ENCODE results near the gene PLLP. TPM values are rescaled to one million over a fixed set of nuclear protein-coding genes. Genes with fewer than 3 reads are reported as not detected.

The PLLP gene
- total and polyA plus RNA-seq, 9 of the 15 experiments (the other 6 are each of a cell fraction or from before 2014, with no cell fraction given), result 0.09 to 0.96 (median 0.27) TPM

- peak; percentile 83; the same call in 1 of the 2 replicates for TF ChIP-seq ZNF263 (CRISPR knock-in tag; IDR thresholded peaks at IDR 0.05; ENCODE audit: borderline replicate concordance)
- TF ChIP-seq NR2C1 (IDR thresholded peaks at IDR 0.05), result no peak
- no peak for TF ChIP-seq NR2C1 (tag; IDR thresholded peaks at IDR 0.05)
- TF ChIP-seq CEBPG (CRISPR knock-in tag; IDR thresholded peaks at IDR 0.05), result no peak; the same call in 1 of the 2 replicates
- TF ChIP-seq CEBPG (tag; conservative IDR thresholded peaks at IDR 0.05 in 1 of 2, IDR thresholded peaks at IDR 0.05 in 1 of 2), result no peak
- no peak for TF ChIP-seq ATF2 (CRISPR knock-in tag; IDR thresholded peaks at IDR 0.05)
- TF ChIP-seq POLR2B (IDR thresholded peaks at IDR 0.05; ENCODE audit: low read depth, partially characterized antibody), result peak; percentile 56
- no peak for TF ChIP-seq SAFB2 (IDR thresholded peaks at IDR 0.05; ENCODE audit: borderline replicate concordance, low read depth, low read length, severe bottlenecking)
- peak; percentile 89 for TF ChIP-seq RBM22 (IDR thresholded peaks at IDR 0.05; ENCODE audit: low read depth, low read length, poor library complexity, severe bottlenecking)
- TF ChIP-seq POLR3G (IDR thresholded peaks at IDR 0.05; ENCODE audit: extremely low read depth, insufficient read length, insufficient replicate concordance), result no peak
- no peak for TF ChIP-seq NCOA2 (IDR thresholded peaks at IDR 0.05; ENCODE audit: partially characterized antibody in 2 of 2)
- TF ChIP-seq CC2D1A (IDR thresholded peaks at IDR 0.05), result no peak
- no peak for TF ChIP-seq ATF1 (CRISPR knock-in tag; IDR thresholded peaks at IDR 0.05)
- TF ChIP-seq ATF1 (tag; IDR thresholded peaks at IDR 0.05), result peak; percentile 85
- 0 out of 2 replicates have a peak, but pooled peaks have one; percentile 44 for TF ChIP-seq HBP1 (CRISPR knock-in tag; IDR thresholded peaks at IDR 0.05)
- TF ChIP-seq ZBTB9 (CRISPR knock-in tag; IDR thresholded peaks at IDR 0.05), result no peak
- TF ChIP-seq E2F4 (CRISPR knock-in tag; IDR thresholded peaks at IDR 0.05; ENCODE audit: low read depth), result no peak
- no peak for TF ChIP-seq FOXJ3 (CRISPR knock-in tag; IDR thresholded peaks at IDR 0.05)
- TF ChIP-seq HDAC8 (tag; IDR thresholded peaks at IDR 0.05), result no peak
- no peak for TF ChIP-seq ZNF347 (CRISPR knock-in tag; IDR thresholded peaks at IDR 0.05; ENCODE audit: low read depth)
- TF ChIP-seq C11orf30 (IDR thresholded peaks at IDR 0.05; ENCODE audit: low read depth), result peak; percentile 35; the same call in 1 of the 2 replicates
Observed at GRCh38 chr16:57244767-57245471, 39.6 kb downstream of the PLLP start, which contains the start of gene ARL2BP (continued).

Data from K562 (cell line).